DMS79 treated with DMSO at 0.1 percent for 48 hours (cell line): ENCODE results near the gene TTC9B.
"Not testable (repeated sequence)": the region's sequence is repeated elsewhere in the genome, so short reads cannot be mapped to it uniquely, and the experiment has no call there.

ENCODE experiments used
- DNase-seq: peaks from one replicate; lab custom pipeline; 2025; lab: John Stamatoyannopoulos, UW

TTC9B gene

GRCh38 chr19:40170303-40170989 is 47.7 kb downstream of the TTC9B start:
- peak; percentile 27 for DNase-seq

- DNase-seq, result not testable (repeated sequence)
These were observed 48.5 kb downstream of the TTC9B start for GRCh38 chr19:40169482-40170302.
